Choroid plexus epithelial cell (primary cell): ENCODE results near the gene UCN3.

ENCODE experiments used
- DNase-seq: peaks from one replicate; pipeline ENCODE4 v3.0.0-alpha.2; 2010; ENCODE audit warnings: low read depth
- H3K4me3 ChIP-seq: 2 replicates; pipeline ENCODE4 v1.5.1; 2011; ENCODE audit warnings: low read depth, mild to moderate bottlenecking, control low read depth, low read length, moderate library complexity
- TF ChIP-seq, protein P1 (sequence below): conservative IDR thresholded peaks from 2 replicates; pipeline ENCODE4 v1.5.1; 2011; ENCODE audit warnings: low read depth, mild to moderate bottlenecking, control low read depth, inconsistent platforms, low read length, moderate library complexity

The UCN3 gene

DNA sequence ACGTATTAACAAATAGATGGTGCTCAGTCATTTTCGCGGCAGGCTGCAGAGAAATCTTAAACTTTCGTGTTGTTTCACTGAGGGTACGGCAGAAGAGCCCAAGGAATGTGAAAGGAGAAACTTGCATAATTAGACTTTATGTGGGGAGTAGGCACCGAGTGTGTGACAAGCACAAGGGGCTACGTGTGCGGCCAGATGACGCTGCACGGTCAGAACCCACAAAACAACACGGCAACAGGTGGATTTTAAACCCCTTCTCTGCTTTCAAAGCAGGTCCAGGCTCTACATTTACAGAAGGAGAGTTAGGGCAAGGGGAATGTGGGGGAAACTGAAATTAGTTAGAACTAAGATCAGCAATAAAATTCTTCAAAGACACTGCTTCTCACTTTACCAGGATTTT is 392 bp upstream of the UCN3 start:
- TF ChIP-seq, protein P1, sequence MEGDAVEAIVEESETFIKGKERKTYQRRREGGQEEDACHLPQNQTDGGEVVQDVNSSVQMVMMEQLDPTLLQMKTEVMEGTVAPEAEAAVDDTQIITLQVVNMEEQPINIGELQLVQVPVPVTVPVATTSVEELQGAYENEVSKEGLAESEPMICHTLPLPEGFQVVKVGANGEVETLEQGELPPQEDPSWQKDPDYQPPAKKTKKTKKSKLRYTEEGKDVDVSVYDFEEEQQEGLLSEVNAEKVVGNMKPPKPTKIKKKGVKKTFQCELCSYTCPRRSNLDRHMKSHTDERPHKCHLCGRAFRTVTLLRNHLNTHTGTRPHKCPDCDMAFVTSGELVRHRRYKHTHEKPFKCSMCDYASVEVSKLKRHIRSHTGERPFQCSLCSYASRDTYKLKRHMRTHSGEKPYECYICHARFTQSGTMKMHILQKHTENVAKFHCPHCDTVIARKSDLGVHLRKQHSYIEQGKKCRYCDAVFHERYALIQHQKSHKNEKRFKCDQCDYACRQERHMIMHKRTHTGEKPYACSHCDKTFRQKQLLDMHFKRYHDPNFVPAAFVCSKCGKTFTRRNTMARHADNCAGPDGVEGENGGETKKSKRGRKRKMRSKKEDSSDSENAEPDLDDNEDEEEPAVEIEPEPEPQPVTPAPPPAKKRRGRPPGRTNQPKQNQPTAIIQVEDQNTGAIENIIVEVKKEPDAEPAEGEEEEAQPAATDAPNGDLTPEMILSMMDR = no peak
- no peak for DNase-seq

DNA sequence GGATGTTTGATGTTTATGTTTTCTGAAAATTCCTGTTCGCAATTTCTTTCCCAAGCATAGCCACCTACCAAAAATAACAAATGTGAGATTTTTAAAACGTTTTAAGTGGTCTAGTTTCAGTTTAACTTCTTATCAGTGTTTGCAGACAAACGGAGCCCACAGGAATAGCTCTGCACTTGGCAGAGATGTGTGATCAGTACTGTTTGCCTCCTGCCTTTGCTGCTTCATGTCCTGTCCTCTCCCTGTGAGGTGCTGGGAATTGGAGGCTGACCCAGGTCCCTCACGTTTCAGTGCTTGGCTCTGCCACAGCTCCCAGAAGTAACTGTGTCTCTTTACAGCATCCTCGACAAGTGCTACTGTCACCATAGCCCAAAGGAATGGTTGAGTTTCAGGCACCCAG is 1.2 kb downstream of the UCN3 start:
- no peak for DNase-seq
- no peak overlapping the region for H3K4me3 ChIP-seq
- TF ChIP-seq, protein P1 = no peak

More for the DNA sequence above, 392 bp upstream of the UCN3 start:
- no peak overlapping the region for H3K4me3 ChIP-seq

GRCh38 chr10:5369362-5370158 is 4.8 kb downstream of the UCN3 start:
- TF ChIP-seq, protein P1 = no peak

DNA sequence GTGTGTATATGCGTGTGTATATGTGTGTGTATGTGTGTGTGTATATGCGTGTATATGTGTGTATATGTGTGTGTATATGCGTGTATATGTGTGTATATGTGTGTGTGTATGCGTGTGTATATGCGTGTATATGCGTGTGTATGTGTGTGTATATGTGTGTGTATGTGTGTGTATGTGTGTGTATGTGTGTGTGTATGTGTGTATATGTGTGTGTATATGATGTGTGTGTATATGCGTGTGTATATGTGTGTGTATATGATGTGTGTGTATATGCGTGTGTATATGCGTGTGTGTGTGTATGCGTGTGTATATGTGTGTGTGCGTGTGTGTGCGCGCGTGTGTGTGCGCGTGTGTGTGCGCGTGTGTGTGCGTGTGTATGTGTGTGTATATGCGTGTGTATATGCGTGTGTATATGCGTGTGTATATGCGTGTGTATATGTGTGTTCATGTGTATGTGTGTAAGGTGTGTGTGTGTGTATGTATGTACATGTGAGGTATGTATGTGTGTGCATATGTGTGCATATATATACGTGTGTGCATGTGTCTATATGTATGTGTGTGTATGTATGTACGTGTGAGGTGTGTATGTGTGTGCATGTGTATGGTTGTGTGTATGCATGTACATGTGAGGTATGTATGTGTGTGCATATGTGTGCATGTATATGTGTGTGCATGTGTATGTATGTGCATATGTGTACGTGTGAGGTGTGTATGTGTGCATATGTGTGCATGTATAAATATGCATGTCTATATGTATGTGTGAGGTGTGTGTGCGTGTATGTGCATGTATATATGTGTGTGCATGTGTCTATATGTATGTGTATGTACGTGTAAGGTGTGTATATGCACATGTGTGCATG is 6.0 kb downstream of the UCN3 start:
- H3K4me3 ChIP-seq = no peak overlapping the region
- TF ChIP-seq, protein P1 = no peak
- DNase-seq = no peak

More at GRCh38 chr10:5369362-5370158, 4.8 kb downstream of the UCN3 start:
- no peak overlapping the region for H3K4me3 ChIP-seq
- DNase-seq = no peak

- no peak for DNase-seq
- no peak overlapping the region for H3K4me3 ChIP-seq
- TF ChIP-seq, protein P1 = no peak
These were observed 8.5 kb downstream of the UCN3 start for GRCh38 chr10:5373307-5373706.

DNA sequence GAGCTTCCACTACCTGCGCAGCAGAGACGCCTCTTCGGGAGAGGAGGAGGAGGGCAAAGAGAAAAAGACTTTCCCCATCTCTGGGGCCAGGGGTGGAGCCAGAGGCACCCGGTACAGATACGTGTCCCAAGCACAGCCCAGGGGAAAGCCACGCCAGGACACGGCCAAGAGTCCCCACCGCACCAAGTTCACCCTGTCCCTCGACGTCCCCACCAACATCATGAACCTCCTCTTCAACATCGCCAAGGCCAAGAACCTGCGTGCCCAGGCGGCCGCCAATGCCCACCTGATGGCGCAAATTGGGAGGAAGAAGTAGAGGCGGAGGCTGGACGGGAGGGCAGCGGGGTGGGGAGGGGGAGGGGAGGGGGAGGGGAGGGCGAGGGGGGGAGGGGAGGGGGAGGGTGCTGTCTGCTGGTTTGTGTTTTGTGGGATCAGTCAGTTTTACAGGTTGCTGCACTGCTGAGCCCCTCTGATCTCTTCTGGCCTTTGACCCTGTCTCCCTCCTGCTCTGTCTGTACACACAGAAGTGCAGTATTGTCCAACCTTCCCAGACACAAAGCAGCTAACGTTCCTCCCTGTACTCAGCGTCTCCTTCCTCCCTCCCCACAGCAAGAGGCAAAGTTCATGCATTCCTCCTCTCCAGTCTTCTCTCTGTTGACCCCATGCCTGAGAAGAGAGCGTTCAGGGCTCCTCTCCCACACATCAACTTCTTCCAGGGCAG is 9.3 kb downstream of the UCN3 start:
- DNase-seq = no peak
- H3K4me3 ChIP-seq = no peak overlapping the region
- TF ChIP-seq, protein P1 = no peak
